IMR-90 (cell line): ENCODE measurements around the gene NEUROD1. TPM values are rescaled to one million over a fixed set of nuclear protein-coding genes. Genes with fewer than 3 reads are reported as not detected.

ENCODE experiments used
- ATAC-seq: fragments of 200-7000 bp; cut with Tn5 transposase; 2 replicates; pipeline ENCODE4 v1.9.1; 2020; ENCODE audit warnings: low read depth, mild to moderate bottlenecking, moderate library complexity
- BruUV-seq: library from RNA; stranded (reverse); fragments of 400-500 nt; replicated peaks from 2 replicates; lab custom pipeline; 2021; lab: Mats Ljungman, UMichigan
- CTCF ChIA-PET: fragments of 300-600 bp; formaldehyde crosslinking; extraction: SDS; loops from one replicate; lab custom pipeline; 2021; ENCODE audit warnings: antibody characterized with exemption; lab: Yijun Ruan, JAX
- POLR2A ChIA-PET: fragments of 300-600 bp; sonication (Branson Sonifier 250); formaldehyde crosslinking; loops from one replicate; lab custom pipeline; 2022; ENCODE audit warnings: antibody characterized with exemption; ENCODE audit not compliant: unreplicated experiment; lab: Charles Lee
- DNase-seq: peaks from one replicate; pipeline ENCODE4 v3.0.0; 2013
- H2AFZ ChIP-seq: replicated peaks from 2 replicates; pipeline ENCODE3; 2013; ENCODE audit warnings: low read length, mild to moderate bottlenecking; ENCODE audit not compliant: poor library complexity
- H2AK5ac ChIP-seq: 2 replicates; pipeline ENCODE4 v1.6.1; 2013; ENCODE audit warnings: low read depth, low read length, inconsistent platforms
- H2AK9ac ChIP-seq: replicated peaks from 2 replicates; pipeline ENCODE3; 2013; ENCODE audit warnings: mild to moderate bottlenecking, low read depth, low read length, moderate library complexity; ENCODE audit not compliant: poor library complexity
- H2BK120ac ChIP-seq: 2 replicates; pipeline ENCODE4 v1.6.1; 2013; ENCODE audit warnings: low read depth, low read length, inconsistent platforms
- H2BK15ac ChIP-seq: 3 replicates; pipeline ENCODE4 v1.6.1; 2013; ENCODE audit warnings: low read depth, low read length, inconsistent platforms
- H2BK20ac ChIP-seq: 2 replicates; pipeline ENCODE4 v1.6.1; 2013; ENCODE audit warnings: low read depth, mild to moderate bottlenecking, inconsistent platforms, low read length, moderate library complexity
- H2BK5ac ChIP-seq: 2 replicates; pipeline ENCODE4 v1.6.1; 2013; ENCODE audit warnings: mild to moderate bottlenecking, low read depth, low read length, inconsistent platforms; ENCODE audit not compliant: poor library complexity, severe bottlenecking
- H3K14ac ChIP-seq: replicated peaks from 2 replicates; pipeline ENCODE4 v1.6.1; 2013; ENCODE audit warnings: low read depth, low read length, inconsistent platforms
- H3K18ac ChIP-seq: 2 replicates; pipeline ENCODE4 v1.6.1; 2013; ENCODE audit warnings: low read depth, low read length, control low read depth
- H3K23ac ChIP-seq: 2 replicates; pipeline ENCODE4 v1.6.1; 2013; ENCODE audit warnings: low read depth, low read length, inconsistent platforms
- H3K27ac ChIP-seq: 2 replicates; pipeline ENCODE4 v1.5.1; 2013; ENCODE audit warnings: mild to moderate bottlenecking, control low read depth, low read length; ENCODE audit not compliant: insufficient read depth
- H3K27me3 ChIP-seq: 2 replicates; pipeline ENCODE4 v1.6.1; 2013; ENCODE audit warnings: low read length; ENCODE audit not compliant: control insufficient read depth, insufficient read depth
- H3K36me3 ChIP-seq: 2 replicates; pipeline ENCODE4 v1.6.1; 2013; ENCODE audit warnings: low read length, mixed read lengths; ENCODE audit not compliant: control insufficient read depth, insufficient read depth
- H3K4ac ChIP-seq: 2 replicates; pipeline ENCODE4 v1.6.1; 2013; ENCODE audit warnings: low read depth, low read length, inconsistent platforms
- H3K4me1 ChIP-seq: 2 replicates; pipeline ENCODE4 v1.6.1; 2013; ENCODE audit warnings: low read length, mixed read lengths; ENCODE audit not compliant: control insufficient read depth, insufficient read depth
- H3K4me2 ChIP-seq: 2 replicates; pipeline ENCODE4 v1.6.1; 2013; ENCODE audit warnings: low read depth, mild to moderate bottlenecking, control low read depth, low read length, moderate library complexity
- H3K4me3 ChIP-seq: 2 replicates; pipeline ENCODE4 v1.5.1; 2013; ENCODE audit warnings: low read depth, mild to moderate bottlenecking, control low read depth, low read length, moderate library complexity; ENCODE audit not compliant: insufficient read depth
- H3K56ac ChIP-seq: 2 replicates; pipeline ENCODE4 v1.6.1; 2013; ENCODE audit warnings: low read length, inconsistent platforms; ENCODE audit not compliant: insufficient read depth; ENCODE audit errors: extremely low read depth
- H3K79me1 ChIP-seq, 2 experiments: 2 replicates each; pipeline ENCODE4 v1.6.1; 2013; ENCODE audit warnings: low read length in 2 of 2, inconsistent platforms in 1 of 2, low read depth in 1 of 2
- H3K9ac ChIP-seq: 2 replicates; pipeline ENCODE4 v1.6.1; 2013; ENCODE audit warnings: low read depth, low read length, control low read depth
- H3K9me1 ChIP-seq: 2 replicates; pipeline ENCODE4 v1.6.1; 2013; ENCODE audit warnings: low read length, inconsistent platforms; ENCODE audit not compliant: insufficient read depth
- H3K9me3 ChIP-seq: 2 replicates; pipeline ENCODE4 v1.6.1; 2013; ENCODE audit warnings: low read length; ENCODE audit not compliant: control insufficient read depth, insufficient read depth
- H4K20me1 ChIP-seq: 2 replicates; pipeline ENCODE4 v1.6.1; 2013; ENCODE audit warnings: low read length, inconsistent platforms; ENCODE audit not compliant: insufficient read depth
- H4K5ac ChIP-seq: 2 replicates; pipeline ENCODE4 v1.6.1; 2013; ENCODE audit warnings: mild to moderate bottlenecking, low read depth, low read length, control low read depth
- H4K8ac ChIP-seq, 2 experiments: 2 replicates each; pipeline ENCODE4 v1.6.1; 2013; ENCODE audit warnings: low read depth in 2 of 2, low read length in 2 of 2, control low read depth in 1 of 2, inconsistent platforms in 1 of 2
- H4K91ac ChIP-seq: 2 replicates; pipeline ENCODE4 v1.6.1; 2013; ENCODE audit warnings: low read depth, low read length, inconsistent platforms; ENCODE audit not compliant: insufficient read depth
- BHLHE40 ChIP-seq: fragments of 150-350 bp; IDR thresholded peaks from 2 replicates; pipeline ENCODE4 v1.6.1; 2016; ENCODE audit warnings: mild to moderate bottlenecking, low read depth, low read length
- CHD1 ChIP-seq: IDR thresholded peaks from 2 replicates; pipeline ENCODE4 v1.6.1; 2012; ENCODE audit warnings: low read depth, low read length, improper control_type of control experiment
- MAFK ChIP-seq: IDR thresholded peaks from 2 replicates; pipeline ENCODE4 v1.6.1; 2012; ENCODE audit warnings: low read depth, low read length, improper control_type of control experiment
- MAZ ChIP-seq: IDR thresholded peaks from 2 replicates; pipeline ENCODE4 v1.6.1; 2012; ENCODE audit warnings: low read depth, mild to moderate bottlenecking, low read length, improper control_type of control experiment, moderate library complexity, borderline replicate concordance
- MXI1 ChIP-seq: IDR thresholded peaks from 2 replicates; pipeline ENCODE4 v1.6.1; 2012; ENCODE audit warnings: low read depth, mild to moderate bottlenecking, low read length, moderate library complexity, borderline replicate concordance
- RAD21 ChIP-seq: IDR thresholded peaks from 2 replicates; pipeline ENCODE4 v1.6.1; 2012; ENCODE audit warnings: low read length, improper control_type of control experiment
- SMC3 ChIP-seq: fragments of 150-350 bp; IDR thresholded peaks from 2 replicates; pipeline ENCODE4 v1.6.1; 2016; ENCODE audit warnings: low read depth, mild to moderate bottlenecking, antibody characterized with exemption, low read length, moderate library complexity
- WGBS, 2 experiments: methylation state at CpG; one replicate each; pipeline versions ENCODE4 v1.1.5 to v1.1.7; 2013; ENCODE audit warnings: missing lambda C conversion rate in 2 of 2; ENCODE audit not compliant: insufficient read length in 1 of 2; ENCODE audit errors: extremely low coverage in 2 of 2; 5-methylcytosine and 5-hydroxymethylcytosine counted together
- dilution Hi-C: fragments of 300-500 bp; cut with HindIII; formaldehyde crosslinking; loops from one replicate; pipeline ENCODE4 v1.14.3; 2018; ENCODE audit warnings: low sequenced_read_pairs; ENCODE audit not compliant: unreplicated experiment
- in situ Hi-C: fragments of 300-500 bp; cut with MboI; formaldehyde crosslinking; loops from 3 replicates; pipeline ENCODE4 v1.14.3; 2019; ENCODE audit warnings: low sequenced_read_pairs, inconsistent platforms, mixed read lengths
- intact Hi-C: fragments of 100-400 bp; cut with micrococcal nuclease; formaldehyde crosslinking; loops from 2 replicates; pipeline ENCODE4 v1.10.0; 2022
- polyA plus RNA-seq, 3 experiments: library from polyadenylated mRNA; depleted of rRNA; stranded (reverse); fragments of >200 nt; gene quantifications; 2 replicates each; pipeline ENCODE4 v1.2.3, GENCODE V29; 2012; ENCODE audit warnings: low replicate concordance in 1 of 3
- total RNA-seq: library from RNA; depleted of rRNA; stranded (reverse); fragments of >200 nt; gene quantifications from 2 replicates; pipeline ENCODE4 v1.2.3, GENCODE V29; 2012
- TF ChIP-seq, protein P1 (sequence below): fragments of 150-350 bp; IDR thresholded peaks from 2 replicates; pipeline ENCODE4 v1.6.1; 2017; ENCODE audit warnings: mild to moderate bottlenecking, antibody characterized with exemption, low read length, low read depth
- TF ChIP-seq, protein P2 (sequence below): conservative IDR thresholded peaks from 2 replicates; pipeline ENCODE4 v1.5.1; 2012; ENCODE audit warnings: mild to moderate bottlenecking, low read depth, low read length, improper control_type of control experiment

Gene NEUROD1
- total and polyA plus RNA-seq, 2 of the 4 experiments (the other 2 are of a cell fraction) = not detected

DNA sequence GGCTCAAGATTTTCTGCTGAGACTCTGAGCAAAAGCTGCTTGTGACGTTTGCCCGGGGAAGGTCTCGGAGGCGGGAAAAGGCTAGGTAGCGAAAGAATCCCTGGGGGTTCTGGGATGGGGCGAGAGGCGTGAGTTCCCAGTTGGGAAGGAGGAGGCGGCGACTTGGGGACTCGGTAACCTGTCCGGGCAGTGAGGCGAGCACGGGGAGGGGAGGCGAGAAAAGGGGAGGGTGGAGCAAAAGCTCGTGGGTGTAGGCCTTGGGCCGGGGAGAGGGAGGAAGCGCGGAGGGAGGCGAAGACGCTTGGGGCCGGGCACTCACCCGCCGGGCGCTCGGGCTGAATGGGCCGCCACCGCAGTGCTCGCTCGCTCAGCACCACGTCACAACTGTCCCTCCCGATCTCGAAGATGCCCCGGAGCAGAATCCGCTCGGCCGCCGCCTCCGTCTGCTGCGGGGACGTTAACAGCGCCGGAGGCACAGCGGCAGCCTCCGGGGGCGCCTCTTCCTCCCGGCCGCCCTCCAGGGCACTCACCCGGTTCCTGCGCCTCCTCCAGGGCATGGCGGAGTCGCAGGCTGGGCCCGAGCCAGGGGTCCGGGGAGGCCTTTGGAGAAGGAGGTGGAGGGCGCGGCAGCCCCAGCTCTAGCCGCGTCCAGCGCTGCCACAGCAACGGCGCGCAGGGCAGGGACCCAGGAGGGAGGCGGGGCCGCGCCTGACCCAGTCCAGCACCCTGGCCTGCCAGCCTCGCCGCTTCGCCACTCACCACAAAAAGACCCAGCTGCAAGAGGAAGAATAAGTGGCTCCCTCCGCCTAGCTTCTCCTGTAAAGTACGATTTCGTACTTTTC is 23.6 kb downstream of the NEUROD1 start, which contains the start of gene CERKL:
Gene CERKL (minus strand): TSS at position 656 of the 842 bp plus-strand sequence. CDS start 99 bp downstream, at position 557.
- Histone ChIP-seq H2BK5ac (no peak within 1 kb of the TSS), H3K9me3 (no peaks in the 10 kb centered on the region), H2BK15ac (no peak within 1 kb of the TSS), H3K36me3 (no peaks in the 10 kb centered on the region), H2BK20ac (no peak within 1 kb of the TSS), H3K79me1 (no peaks in the 10 kb centered on the region), H3K56ac (no peak within 1 kb of the TSS), H4K91ac (no peak within 1 kb of the TSS), H3K27ac (no peak within 1 kb of the TSS), H4K5ac (no peak within 1 kb of the TSS), H4K20me1 (no peaks in the 10 kb centered on the region), H4K8ac (no peak within 1 kb of the TSS), H3K27me3 (peaks cover 35% of the 10 kb centered on the region), H2AFZ (peak within 1 kb of the TSS; percentile 91), H2BK120ac (no peak within 1 kb of the TSS), H2AK9ac (peak within 1 kb of the TSS; percentile 57), H2AK5ac (no peak within 1 kb of the TSS), H3K4me3 (peak within 1 kb of the TSS; percentile 39), H3K9ac (no peak within 1 kb of the TSS), H3K14ac (no peak within 1 kb of the TSS), H3K4ac (no peak within 1 kb of the TSS), H3K9me1 (no peaks in the 10 kb centered on the region), H3K18ac (no peak within 1 kb of the TSS), H3K4me1 (0 out of 2 replicates have a peak, but pooled peaks cover 2% of the 10 kb centered on the region), H3K4me2 (peak within 1 kb of the TSS; percentile 88), H3K23ac (no peak within 1 kb of the TSS)
- DNase-seq (peak; percentile 2), ATAC-seq (peak; percentile 87)
- BruUV-seq = no TSS peak
- intact Hi-C loops (no loop called here), dilution Hi-C loops (no loop called here), in situ Hi-C loops (no loop called here)
- WGBS, 2 experiments = 0% methylated on average over 25 of the region's 70 CpGs; no CpG with 5 or more reads in 1 of the 2 experiments
- CTCF ChIA-PET = no interaction called here
- TF ChIP-seq RAD21 = no peak
- TF ChIP-seq SMC3 = no peak
- TF ChIP-seq, protein P1, sequence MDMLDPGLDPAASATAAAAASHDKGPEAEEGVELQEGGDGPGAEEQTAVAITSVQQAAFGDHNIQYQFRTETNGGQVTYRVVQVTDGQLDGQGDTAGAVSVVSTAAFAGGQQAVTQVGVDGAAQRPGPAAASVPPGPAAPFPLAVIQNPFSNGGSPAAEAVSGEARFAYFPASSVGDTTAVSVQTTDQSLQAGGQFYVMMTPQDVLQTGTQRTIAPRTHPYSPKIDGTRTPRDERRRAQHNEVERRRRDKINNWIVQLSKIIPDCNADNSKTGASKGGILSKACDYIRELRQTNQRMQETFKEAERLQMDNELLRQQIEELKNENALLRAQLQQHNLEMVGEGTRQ = no peak
- TF ChIP-seq CHD1 = no peak
- no peak for TF ChIP-seq MAFK
- TF ChIP-seq, protein P2, sequence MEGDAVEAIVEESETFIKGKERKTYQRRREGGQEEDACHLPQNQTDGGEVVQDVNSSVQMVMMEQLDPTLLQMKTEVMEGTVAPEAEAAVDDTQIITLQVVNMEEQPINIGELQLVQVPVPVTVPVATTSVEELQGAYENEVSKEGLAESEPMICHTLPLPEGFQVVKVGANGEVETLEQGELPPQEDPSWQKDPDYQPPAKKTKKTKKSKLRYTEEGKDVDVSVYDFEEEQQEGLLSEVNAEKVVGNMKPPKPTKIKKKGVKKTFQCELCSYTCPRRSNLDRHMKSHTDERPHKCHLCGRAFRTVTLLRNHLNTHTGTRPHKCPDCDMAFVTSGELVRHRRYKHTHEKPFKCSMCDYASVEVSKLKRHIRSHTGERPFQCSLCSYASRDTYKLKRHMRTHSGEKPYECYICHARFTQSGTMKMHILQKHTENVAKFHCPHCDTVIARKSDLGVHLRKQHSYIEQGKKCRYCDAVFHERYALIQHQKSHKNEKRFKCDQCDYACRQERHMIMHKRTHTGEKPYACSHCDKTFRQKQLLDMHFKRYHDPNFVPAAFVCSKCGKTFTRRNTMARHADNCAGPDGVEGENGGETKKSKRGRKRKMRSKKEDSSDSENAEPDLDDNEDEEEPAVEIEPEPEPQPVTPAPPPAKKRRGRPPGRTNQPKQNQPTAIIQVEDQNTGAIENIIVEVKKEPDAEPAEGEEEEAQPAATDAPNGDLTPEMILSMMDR = no peak
- TF ChIP-seq MAZ = no peak
- TF ChIP-seq MXI1 = no peak
- no peak for TF ChIP-seq BHLHE40
- POLR2A ChIA-PET = no interaction called here
